Activated CD4-positive, alpha-beta T cell treated with anti-CD3 and anti-CD28 coated beads, Interleukin-2, amount 50 U/mL, for 48 hours (primary cell): ENCODE data around the gene XYLT1.

Experiments
- DNase-seq, 2 experiments: peaks; one replicate each; pipeline ENCODE4 v3.0.0-alpha.2; 2020

Gene XYLT1

DNA sequence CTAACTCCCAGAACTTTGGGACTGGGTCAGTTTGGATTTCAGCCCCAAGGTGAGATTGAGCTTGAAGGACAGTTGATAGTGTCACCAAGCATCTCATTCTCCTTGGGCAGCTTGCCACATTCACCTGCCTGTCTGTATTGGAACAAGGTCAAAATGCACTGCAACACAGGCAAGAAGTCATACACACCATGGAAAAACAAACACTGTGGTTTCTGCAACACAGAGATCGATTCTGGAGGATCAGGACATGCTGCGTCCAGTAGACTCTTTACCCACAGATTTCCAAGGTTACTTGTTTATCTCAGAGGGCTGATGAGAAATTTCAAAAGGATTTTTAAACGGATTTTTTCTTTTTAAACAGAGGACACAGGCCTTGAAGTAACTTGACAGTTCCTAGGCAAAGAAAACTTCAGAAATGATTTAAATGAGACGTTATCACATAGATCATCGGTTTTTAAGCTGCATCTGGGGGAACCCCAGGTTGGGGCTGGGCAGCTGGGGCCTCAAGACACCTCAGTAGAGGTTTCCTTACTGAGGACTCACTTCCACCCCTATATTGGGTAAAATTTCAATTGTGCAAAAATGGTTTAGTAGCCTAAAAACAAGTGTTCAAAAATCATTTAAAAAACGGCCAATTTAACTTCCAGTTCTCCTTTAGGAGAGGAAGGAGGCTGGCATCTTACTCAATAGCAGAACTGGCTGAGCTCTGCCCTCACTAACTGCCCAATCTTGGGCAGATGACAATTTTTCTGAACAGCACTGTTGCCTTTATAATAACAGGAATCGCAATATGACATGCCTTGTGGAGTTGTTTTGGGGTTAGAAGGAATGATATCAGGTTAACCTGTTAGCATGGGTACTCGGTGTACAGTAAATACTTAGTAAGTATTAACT, 299.3 kb downstream of the XYLT1 start:
- DNase-seq, result no peak

DNA sequence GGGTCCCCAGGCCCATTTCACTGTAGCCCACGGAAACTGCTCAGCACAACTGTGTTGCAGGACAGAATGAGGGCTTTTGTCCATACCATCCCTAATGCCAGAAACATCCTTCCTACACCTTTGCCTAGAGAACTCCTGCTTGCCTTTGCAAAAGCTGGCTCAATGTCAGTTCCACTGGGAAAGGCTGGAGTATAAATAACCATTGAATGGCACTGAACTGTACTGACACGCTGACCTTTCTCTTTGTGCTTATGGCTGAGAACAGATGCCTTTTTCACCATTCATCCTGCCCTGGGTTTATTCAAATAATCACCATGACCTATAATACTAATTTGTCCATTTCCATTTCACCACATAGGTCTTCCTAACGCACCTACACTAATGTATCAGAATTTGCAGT, 300.3 kb downstream of the XYLT1 start:
- no peak for DNase-seq

GRCh38 chr16:17168181-17168580, 302.6 kb downstream of the XYLT1 start:
- no peak for DNase-seq

DNA sequence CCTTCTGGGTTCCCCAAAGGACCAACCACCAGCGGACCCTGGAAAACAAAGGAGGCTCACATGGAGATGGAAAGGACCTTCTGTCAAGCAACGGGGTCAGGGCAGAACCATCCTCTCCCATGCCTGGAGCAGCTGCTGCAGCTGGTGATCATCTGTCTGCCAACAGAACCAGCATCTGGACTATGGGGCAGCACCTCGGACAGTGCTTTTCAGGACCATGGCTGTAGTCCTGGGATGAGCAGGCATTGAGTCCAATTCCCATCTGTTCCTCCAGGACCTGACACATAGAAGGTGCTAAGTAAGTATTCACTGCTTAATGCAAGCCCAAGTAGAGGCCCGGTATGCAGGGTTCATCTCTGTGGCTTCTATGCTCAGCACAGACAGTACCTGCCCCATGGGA, 304.7 kb downstream of the XYLT1 start:
- no peak for DNase-seq

DNA sequence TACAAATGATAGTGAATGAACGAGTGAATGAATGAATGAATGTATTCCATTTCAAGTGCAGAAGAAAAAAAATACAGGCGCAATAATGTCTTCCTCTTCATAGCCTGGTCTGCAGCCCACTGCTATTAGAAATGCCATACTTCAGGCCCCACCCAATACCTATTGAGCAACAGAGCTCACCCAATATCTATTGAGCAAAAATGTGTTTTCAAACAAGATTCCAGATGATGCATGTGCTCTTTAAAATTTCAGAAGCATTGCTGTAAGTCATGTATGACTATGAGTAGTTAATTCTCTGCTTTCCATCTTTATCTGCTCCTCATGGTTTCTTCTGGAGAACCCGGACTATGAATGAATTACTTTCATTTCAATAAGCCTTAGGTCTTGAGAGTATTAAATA, 308.2 kb downstream of the XYLT1 start:
- no peak for DNase-seq

DNA sequence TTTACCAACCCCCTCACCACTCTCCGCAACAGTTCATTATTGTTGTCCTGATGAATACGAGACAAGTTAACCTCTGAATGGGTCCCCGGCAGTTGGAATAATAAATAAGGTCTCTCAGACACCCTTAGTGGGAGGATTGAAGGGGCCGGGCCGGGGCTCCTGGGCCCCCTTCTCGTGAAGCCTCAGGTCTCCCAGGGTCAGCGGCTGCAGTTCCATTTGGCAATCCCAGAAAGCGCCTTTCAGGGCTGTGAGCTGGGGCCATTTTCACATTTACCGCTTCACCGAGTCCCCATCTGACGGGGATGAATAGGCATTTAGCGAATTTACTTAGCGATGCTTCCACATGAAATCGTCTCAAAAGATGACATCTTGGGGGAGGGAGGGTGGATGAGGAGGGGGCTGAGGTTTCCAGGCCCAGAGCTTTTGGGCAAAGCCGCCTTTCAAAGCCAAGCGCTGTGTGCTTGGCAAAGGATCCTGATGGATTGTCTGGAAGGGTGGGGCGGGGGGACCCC, 309.8 kb downstream of the XYLT1 start:
- DNase-seq, result no peak

DNA sequence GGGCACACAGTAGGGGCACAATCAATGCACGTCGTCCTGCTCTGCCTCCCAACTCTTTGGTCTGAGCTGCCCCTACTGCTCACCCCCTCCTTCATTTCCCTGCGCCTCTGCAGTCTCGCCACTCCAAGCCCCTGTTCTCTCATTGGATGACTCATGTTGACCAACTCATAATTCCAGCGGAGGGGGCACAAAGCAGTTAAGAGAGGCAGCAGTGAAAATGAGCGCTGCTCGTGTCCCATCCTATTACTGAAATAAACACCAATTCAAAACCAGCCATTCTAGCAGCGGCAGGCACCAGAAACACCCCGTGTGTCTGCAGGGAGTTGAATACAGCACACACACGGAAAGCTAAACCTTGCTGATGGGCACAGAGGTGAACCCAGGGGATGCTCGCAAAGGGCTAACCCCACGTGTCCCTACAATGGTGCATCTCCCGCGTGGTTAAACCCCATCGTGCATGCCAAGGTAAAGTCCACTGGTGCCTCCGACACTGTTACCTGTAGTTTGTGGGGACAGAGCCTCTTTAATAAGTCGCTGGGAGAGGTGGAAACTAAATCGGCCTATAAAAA, 310.4 kb downstream of the XYLT1 start:
- no peak for DNase-seq

- no peak for DNase-seq
Measured at GRCh38 chr16:17159617-17160016, 311.1 kb downstream of the XYLT1 start.

GRCh38 chr16:17155936-17156335, 314.8 kb downstream of the XYLT1 start:
- no peak for DNase-seq

DNA sequence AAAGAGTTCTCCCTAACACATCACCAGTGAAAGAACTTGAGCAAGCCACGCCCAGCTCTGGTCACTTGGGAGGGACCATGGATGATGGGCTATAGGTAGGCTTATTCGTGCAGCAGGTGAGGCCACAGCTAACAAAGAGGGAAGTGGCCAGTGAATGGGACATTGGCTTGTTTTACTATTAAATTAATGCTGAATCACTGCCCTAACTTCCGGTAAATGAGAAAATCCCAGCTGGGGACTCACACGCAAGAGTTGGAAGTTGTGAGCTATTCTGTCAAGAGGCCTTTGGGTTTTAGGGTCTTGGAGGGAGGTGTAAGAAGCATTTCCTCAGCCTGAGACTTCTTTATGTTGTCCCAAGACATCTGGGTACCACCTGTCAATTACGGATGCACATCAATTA, 315.3 kb downstream of the XYLT1 start:
- no peak for DNase-seq

DNA sequence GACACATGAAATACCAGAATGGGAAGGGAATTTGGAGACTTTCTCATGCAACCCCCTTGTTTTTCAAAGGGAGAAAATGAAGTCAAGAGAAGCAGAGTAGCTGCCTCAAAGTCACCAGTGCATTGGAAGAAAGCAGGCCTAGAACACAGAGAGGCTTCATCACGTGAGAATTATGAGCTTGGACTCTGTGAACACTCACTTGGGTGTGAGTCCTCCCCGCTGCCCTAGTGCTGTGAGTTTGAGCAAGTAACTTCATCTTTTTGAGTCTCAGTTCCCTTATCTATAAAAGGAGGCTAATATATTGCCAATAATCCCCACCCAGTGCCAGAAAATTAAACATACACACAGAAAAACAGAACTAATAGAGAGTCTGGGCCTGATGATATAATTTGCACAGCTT, 315.8 kb downstream of the XYLT1 start:
- DNase-seq, result no peak

- no peak for DNase-seq
Measured at GRCh38 chr16:17152311-17152710, 318.4 kb downstream of the XYLT1 start.

GRCh38 chr16:17151335-17151734, 319.4 kb downstream of the XYLT1 start:
- no peak for DNase-seq

- DNase-seq, result no peak
Measured at GRCh38 chr16:17149904-17150483, 320.8 kb downstream of the XYLT1 start.

DNA sequence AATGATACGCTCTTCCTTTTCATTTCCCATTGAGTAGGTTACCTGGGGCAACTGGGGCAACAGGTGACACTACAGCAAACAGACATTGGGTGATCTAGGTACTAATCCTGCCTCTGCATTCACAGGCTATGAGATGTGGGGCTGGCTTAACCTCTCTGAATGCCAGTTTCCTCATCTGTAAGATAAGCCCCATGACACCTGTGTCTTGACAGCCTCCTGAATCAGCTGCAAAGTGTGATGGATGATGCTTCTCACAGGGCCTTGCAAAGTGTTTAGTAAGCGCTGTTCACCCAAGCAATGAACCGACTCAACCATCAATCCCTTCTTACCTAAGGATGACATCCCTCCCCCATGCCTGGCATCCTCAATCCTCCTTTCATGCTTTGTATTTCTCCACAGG, 322.8 kb downstream of the XYLT1 start:
- no peak for DNase-seq

GRCh38 chr16:17145029-17145428, 325.7 kb downstream of the XYLT1 start:
- DNase-seq, result no peak

DNA sequence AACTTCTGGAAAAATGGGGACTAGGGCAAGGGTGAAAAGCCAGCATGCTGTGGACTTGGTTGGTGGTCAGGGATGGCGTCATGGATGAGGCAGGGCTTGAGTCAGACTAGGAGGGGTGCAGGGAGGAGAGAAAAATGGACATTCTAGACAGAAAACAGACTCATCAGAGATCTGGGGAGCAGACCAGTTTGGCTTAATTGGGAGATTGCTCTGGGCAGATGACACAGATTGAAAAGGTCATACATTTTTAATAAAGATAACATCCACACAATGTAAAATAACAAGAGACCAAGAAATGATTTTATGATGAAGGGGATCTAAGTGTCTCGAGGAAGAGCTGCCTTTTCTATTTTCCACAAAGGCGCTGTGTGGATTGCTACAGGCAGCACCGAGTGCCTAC, 326.3 kb downstream of the XYLT1 start:
- no peak for DNase-seq

DNA sequence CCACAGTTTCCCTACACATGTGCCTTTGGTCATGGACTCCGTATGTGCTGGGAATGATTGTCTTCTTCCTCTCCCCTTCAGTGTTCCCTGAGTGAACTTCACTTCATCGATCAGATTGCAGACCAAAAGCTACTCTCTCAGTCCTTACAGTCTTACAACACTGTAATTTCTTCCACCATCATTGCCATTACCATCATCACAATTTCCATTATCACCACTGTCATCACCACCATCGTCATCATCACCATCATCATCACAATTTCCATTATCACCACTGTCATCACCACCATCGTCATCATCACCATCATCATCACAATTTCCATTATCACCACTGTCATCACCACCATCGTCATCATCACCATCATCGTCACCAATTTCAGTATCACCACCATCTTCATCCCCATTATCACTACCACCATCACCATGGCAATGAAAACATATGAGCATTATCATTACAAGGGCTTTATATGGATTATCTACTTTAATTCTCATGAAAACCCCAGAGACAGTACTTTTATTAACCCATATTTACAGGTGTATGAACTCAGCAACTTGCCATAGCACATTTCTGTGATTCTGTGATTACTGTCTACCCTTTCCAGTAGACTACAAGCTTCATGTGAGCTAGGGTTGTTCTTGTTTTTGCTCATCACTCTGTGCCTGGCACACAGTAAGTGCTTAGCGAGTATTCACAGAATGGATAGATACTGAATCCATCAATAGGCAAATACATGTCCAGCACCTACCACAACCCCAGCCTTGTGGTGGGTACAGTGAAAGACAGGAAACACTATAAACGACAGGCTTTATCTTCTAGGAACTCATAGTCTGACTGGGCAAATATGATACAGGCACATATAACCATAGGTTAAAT, 327.0 kb downstream of the XYLT1 start:
- DNase-seq, result no peak

GRCh38 chr16:17138801-17139200, 332.0 kb downstream of the XYLT1 start:
- DNase-seq, result no peak

- no peak for DNase-seq
Measured at GRCh38 chr16:17135439-17135838, 335.3 kb downstream of the XYLT1 start.

DNA sequence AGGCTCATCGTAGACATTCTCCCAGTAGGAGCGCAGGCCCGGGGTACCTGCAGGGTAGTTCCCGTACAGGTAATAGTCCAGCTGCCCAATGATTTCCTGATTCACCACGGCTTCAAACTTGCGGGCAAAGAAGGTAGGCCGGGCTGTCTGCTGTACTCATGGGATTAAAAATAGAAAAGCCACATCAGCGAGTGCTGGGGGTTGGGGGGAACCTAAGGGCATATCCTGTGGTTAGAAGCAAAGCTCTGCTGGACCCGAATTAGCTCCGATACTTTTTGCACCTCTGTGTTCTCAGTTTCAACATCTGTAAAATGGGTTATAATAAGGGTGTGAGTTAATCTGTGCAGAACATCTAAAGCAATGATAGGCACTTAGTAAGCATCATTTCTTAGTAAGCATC, 336.2 kb downstream of the XYLT1 start:
- DNase-seq, result no peak

DNA sequence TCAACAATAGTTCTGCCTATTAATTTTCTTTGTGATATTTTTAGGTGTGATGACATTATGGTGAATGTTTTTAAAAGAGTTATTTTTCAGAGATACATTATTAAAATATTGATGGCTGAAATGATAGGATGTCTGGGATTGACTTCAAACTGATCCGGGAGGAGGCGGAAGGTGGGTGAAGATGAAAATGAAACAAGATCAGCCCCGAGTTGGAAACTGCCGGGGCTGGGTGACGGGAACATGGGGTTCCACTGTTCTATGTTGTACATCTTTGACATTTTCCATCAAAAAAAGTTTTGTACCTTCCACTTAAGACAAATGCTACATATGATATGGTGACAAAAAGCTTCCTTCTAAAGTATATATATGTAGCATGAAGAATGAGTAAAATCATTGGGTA, 336.9 kb downstream of the XYLT1 start:
- no peak for DNase-seq

DNA sequence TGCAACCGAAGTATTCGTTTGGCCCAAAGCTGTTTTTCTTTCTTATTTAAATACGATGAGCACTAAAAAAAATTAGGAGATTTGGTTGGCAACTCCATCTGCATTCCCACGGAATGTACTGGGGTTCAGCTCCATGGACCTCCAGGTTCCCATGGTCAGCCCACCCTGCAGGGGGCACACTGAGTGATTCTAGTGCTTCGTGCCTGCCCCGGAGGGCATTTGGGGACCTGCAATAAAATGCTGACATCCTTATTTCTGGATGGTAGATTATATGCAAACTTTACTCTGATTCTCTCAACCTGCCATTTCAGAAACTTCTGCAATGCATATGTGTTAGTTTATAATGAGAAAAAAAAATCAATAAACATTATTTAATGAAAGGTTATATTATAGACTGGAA, 339.4 kb downstream of the XYLT1 start:
- no peak for DNase-seq
